GM19452 (cell line): ENCODE measurements around the gene KCTD15.

Experiments
- ATAC-seq: cut with Tn5 transposase; IDR thresholded peaks from one replicate; pipeline ENCODE4 v1.9.1; 2021; ENCODE audit not compliant: unreplicated experiment

Gene KCTD15

DNA sequence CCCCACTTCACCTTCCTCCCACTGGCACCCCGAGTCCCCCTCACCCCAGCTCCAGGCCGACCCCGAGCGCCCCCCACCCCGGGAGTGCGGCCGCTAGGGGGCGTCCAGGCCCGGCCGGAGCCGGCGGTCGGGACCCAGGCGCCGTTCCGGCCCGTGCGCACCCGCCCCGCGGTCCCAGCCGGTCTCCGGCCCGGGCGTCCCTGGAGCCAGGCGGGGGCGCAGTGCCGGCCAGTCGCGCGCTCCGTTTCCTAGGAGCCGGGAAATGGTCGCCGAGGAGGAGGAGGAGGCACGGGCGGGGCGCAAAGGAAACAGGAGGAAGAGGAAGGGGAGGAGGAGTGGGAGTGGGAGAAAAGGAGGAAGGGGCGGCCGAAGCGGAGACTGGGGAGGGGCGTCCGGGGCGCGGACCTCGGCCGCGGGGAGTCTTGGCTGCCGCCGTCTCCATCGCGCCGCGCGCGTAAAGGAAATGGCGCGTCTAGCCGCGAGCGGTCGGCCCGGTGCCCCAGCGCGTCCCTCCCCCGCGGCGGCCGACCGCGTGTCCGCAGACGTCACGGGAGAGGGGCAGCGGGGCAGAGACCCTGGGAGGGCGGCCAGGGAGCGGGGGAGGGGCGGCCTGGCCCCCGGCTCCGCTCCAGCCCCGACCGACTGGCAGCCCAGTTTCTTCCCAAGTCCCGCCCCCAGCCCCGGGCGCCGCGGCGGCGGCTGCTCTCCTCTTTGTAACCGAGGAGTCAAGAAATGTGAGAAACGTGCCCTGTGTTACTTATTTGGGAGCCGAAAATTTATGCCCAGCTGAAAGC lies 1.1 kb upstream of the KCTD15 start:
- ATAC-seq, result no peak

DNA sequence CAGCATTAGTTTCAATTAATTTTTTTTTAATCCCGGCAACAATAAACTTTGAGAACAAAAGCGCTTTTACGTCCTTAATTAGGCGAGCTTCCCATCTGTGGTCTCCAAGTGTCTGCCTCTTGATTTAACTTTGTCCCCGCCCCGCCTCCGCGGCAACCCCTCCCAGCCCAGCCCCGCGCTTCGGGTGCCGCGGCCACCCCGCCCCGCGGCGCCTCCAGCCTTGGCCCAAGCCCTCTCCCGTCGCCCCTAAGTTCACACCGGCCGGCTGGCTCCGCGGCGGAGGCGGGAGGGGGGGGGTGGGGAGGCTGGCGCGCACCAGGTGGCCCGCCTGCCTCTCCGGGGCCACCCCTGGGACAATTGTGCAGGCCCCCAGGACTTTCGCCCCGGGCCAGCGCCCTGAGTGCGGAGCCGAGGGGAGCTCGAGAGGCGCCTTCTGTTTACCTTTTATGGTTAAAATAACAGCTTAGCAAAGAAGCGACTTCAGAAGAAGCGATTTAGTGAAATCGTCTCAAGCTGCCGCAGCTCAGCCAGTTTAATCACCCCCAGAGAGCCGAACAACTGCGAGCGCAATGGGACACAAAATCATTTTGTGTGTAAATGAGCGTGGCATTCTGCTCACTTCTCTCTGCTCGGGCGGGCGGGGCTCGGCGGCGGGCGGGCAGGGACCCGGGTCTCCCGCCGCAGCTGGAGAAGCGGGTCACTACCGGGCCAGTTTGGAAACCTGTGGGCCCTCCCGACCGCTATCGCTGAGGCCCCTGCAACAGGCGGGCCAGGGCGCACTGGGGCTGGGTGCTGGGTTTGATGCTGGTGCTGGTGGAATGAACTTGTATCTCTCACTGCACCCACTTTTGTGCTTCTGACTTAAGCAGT lies 1.4 kb downstream of the KCTD15 start:
- ATAC-seq, result no peak

DNA sequence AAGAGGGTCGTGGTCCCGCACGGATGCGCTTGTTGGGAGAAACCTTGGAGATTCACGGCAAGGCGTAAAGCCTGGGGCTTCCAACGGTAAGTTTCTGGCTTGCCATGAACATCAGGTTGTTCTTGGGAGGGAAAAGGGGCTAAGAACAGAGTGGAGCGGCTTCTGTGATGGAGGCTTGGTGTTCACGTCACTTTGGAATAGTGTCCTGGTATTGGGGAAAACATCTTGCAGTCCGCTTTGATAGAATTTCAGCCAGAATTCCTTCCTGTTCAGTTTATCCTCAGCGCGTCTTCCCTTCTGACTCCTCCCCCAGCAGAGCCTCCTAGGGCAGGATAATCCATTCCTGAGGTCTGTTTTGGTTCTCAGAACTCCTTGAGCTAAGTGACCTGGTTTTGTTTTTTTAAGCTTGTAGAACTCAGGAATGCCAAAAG lies 2.0 kb downstream of the KCTD15 start:
- ATAC-seq, result no peak

DNA sequence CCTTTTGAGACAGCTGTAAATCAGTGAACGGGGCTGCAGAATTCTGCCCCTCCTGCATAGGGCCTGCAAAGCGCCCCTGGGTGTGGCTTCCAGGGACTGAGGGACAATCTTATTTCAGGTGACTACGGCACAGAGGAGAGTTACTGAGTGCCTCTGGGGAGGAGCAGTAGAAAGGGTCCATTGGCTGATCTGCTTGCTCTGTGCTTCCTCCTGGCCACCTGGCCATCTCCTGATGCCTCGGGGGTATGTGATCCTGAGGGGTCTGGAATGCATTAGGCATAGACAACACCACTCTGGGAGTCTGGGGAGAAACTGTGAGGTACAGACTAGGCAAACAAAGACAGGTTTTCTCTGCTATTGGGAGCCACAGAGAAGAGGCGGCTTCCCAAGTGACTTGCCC lies 2.8 kb downstream of the KCTD15 start:
- ATAC-seq, result no peak

DNA sequence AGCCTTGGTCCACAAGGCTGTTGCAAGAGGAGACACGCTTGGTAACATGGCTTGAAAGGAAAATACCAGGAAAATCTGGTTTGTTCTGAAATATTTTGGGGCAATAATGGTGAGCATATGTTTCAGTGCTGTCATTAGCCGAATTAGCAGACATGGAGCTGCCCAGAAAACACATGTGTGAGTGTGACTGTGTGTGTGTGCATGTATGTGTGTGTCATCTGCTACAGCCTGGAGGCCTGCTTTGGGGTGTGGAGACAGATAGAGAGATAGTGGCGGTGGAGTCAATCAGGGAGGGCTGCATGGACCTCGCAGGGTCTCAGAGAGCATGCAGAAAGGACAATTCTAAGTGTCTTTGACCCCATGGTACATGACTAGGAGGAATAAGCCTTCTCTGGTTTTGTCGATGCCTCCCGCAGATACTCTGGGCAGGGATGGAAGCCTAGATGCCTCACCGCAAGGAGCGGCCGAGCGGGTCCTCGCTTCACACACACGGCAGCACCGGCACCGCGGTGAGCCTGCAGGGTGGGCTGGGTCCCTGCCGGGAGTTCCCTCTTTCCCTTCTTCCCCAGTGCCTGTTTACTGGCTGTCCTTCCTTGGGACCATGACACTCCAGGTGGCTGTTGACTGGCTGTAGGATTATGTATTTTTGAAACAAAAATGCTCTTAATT lies 3.5 kb downstream of the KCTD15 start:
- ATAC-seq, result no peak

DNA sequence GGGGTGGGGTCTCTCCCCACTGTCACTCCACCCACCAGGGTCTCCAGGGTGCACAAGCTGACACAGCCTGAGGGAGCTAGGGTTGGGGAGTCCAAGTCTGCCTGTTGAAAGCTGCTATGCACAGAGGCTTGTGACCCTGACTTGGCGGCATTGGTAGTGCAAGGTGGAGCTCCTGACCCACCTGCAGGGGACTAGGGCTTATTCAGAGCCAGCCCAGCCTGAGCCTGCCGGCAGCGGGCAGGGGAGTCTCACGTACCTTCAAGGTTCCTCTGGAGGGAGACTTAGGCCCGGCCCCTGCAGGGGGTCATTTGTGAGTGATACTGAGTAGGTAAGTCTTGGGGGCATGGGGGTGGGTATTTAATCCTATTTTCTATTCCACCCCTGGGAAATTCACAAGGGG lies 4.7 kb downstream of the KCTD15 start:
- no peak for ATAC-seq

DNA sequence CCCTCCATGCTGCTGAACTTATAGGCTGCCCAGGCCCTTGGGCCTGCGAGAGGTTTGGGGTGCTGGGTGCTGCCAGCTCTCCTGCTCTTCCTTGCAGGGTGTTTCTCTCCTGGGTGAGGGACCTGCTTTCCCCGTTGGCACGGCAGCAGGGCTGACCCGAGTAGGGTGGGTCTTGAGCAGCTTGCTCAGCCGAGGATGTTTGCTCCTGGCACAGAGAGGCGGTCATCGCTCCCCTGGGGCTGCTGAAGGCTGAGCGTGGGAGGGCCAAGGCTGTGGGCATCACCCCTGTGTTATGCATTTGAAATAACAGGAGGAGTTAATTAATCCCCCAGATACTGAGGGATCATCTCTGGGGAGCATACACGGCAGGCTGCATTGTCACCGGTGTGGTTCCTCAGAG lies 5.3 kb downstream of the KCTD15 start:
- ATAC-seq, result no peak

DNA sequence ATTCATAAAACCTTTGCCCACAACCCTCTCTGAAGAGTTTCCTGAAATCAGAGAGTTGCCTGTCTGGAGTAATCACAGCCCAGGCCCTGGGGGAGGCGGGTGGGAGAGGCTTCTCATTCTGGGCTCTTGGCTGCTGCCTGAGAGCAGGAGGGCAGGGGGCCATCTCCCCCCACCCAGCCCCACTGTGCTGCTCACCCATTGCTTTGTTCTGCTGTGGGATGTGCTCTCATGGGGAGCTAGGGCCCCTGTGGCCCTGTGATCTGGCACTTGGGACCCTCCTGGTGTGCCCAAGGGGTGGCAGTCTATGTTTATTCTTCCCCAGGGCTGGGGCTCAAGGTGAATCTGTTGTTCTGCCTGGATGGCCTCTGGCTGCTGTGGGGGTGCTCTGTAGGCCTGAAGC lies 6.1 kb downstream of the KCTD15 start:
- ATAC-seq, result no peak

DNA sequence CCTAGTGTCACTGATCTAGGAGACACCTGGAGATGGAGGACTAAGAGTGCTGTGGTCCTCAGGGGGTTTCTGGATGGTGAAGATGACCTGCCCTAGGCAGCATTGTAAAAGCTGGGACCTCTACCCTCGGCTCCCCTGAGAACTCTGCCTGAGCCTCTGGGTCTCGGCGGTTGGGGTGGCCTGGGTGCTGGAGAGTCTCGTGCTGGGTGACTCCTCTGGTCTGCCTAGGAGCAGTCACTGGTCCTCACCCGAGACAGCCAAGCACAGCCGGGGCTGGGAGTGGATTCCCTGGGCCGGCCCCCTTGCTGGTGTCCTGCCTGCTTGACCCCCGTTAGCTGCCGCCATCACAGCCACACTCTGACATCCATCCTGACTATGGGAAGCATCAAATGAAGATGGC lies 6.7 kb downstream of the KCTD15 start:
- no peak for ATAC-seq

DNA sequence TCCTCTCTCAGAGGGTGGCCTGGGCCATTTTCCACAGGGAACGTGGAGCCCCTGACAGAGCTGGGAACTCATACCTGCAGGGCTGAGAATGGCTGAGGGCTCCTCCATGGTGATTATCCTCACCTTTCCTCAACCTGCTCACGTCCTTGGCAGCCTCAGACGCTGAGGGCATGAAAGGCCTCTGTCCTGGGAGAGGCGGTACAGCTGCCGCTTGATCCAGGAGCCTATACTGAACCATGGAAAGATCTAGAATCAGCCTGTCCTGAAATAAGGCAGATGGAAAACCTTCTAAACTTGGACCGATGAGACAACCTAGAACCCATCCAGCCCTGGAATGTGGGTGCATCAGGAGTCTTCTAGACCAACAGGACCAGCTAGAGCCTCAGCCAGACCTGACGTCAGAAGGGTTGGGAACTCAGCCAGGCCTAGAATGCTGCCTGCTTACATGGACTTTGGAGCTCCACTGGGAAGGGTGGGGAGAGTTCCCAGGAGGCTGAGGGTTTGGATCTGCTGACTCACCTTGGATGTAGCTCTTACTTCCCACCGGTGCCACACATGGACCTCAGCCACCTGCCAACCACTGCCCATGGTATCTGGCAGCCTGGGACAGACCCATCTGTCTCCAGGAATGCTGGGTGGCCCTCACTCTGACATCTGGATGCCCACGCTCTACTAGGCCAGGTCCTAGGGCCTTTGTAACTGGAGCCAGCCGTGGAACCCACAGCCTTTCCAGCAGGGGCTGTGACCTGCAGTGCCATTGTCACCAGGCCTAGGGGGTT lies 7.5 kb downstream of the KCTD15 start:
- ATAC-seq, result no peak

DNA sequence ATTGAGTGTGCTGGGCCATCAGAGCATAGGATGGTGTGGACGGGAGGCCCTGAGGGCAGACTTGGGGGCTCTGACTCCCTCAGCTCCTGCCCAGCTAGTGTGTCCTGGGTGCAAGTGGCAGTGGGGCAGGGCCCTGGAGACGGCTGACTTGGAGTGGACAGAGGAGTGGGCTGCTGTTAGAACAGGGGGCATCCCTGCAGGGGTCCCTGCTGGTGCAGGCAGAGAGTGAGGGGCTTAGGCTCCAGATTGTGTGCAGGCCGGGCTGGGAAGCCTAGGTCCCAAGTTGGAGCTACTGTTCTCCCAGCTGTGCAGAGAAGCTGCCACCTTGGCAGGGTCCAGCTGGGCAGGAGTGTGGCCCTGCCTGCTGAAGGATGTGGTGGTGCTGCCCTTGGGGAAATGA lies 8.6 kb downstream of the KCTD15 start:
- no peak for ATAC-seq

DNA sequence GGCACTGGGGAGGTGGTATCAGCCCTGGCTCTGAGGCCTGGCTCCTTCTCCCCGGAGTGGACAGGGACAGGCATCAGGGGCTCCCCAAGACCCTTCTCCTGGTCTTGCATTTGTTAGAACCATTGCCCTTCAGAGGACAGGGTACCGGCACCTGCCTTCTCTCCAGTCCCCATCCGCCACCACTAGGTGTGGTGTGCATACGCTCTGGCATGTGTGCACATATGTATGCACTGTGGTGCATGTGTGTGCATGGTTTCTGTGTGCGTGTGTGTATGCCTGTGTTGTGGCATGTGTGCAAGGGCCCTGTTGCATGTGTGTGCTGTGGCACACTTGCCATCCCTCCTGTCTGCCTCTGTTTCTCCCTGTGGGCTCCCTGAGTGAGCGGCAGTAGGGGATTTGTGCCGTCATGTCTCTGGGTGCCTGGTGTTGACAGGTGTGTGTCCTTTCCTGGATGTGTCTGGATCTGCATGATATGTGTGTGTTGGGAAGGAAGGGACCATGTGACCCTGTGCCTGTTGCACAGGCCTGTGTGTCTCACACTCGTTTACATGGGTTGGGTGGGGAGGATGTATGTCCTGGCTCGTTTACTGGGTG lies 9.3 kb downstream of the KCTD15 start:
- ATAC-seq, result no peak

DNA sequence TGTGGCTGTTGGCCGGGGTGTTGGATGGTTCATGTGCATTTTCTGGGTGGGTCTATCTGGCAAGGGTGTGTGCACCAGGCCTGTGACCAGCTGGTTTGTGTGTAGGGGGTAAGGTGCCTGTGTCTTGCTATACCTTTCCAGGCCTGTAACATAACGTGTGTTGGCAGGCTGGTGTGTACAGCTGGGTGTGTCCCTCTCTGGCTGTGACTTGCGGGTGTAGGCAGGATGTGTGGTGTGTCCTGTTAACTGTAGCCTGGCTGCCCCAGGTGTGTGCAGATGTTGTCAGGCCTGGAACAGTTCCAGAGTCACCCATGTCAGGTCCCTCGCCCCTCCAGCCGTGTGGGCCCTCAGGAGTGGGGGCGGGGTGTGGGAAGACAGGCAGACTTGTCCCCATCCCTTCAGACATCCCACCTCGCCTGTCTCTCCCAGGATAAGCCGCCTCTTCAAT lies 9.8 kb downstream of the KCTD15 start:
- no peak for ATAC-seq

DNA sequence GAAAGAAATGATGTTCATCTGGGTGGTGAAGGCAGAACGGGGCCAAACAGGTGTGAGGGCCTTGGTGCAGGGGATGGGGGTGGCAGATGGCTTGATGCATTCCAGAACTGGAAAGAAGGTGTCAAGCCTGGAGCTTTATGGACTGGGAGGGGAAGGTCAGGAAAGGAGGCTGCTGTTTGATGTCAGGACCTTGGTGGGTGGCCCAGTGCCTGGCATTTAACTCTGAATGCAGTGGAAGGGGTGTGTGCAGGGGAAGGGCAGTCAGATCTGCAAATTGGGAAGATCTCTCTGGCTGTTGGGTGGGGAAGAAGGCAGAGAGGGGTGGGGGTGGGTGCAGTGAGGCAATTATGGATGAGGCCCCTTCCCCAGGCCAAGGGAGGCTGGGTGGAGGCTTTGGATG lies 11.7 kb downstream of the KCTD15 start:
- no peak for ATAC-seq

DNA sequence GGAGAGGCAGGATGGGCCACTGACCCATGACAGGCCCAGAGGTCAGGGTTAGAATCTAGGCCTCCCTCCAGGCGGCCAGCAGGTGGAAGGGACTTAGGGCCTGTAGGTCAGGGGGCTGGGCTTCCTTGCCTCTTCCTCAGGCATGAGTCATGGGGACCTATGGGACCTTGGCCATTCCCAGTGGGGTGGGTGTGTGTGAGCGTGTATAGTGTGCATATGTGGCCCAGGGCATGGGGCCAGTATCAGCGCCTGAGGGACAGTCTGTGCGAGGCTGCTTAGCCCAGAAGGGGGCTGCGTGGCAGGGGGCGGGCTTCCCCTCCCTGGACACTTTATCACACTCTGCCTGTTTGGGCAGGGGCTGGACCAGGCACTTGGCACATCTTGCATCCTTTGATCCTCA lies 13.3 kb downstream of the KCTD15 start:
- no peak for ATAC-seq

DNA sequence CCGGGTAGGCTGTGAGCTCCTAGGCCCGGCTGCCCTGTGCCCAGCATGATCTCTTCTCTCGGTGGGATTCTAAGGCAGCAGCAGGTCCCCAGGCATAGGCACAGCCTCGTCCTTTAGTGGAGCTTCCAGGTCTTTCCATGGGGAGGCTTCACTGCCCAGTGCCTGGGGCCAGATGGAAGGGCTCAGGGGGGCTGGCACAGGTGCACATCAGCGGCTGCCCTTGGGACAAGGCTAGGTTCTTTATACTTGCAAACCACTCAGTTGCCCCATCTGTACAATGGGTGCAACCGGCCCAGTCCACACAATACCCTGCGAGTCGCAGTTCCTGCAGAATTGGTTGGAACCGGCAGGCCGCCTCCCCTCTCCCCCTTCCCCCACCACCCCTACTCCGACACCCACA lies 14.2 kb downstream of the KCTD15 start:
- ATAC-seq, result no peak

DNA sequence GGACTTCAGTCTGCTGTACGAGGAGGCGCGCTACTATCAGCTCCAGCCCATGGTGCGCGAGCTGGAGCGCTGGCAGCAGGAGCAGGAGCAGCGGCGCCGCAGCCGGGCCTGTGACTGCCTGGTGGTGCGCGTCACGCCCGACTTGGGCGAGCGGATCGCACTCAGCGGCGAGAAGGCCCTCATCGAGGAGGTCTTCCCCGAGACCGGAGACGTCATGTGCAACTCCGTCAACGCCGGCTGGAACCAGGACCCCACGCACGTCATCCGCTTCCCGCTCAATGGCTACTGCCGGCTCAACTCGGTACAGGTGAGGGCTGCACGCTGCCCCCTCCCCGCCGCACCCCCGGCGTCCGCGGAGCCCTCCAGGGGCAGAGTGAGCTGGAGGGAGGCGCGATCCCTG lies 14.6 kb downstream of the KCTD15 start:
- ATAC-seq, result no peak

DNA sequence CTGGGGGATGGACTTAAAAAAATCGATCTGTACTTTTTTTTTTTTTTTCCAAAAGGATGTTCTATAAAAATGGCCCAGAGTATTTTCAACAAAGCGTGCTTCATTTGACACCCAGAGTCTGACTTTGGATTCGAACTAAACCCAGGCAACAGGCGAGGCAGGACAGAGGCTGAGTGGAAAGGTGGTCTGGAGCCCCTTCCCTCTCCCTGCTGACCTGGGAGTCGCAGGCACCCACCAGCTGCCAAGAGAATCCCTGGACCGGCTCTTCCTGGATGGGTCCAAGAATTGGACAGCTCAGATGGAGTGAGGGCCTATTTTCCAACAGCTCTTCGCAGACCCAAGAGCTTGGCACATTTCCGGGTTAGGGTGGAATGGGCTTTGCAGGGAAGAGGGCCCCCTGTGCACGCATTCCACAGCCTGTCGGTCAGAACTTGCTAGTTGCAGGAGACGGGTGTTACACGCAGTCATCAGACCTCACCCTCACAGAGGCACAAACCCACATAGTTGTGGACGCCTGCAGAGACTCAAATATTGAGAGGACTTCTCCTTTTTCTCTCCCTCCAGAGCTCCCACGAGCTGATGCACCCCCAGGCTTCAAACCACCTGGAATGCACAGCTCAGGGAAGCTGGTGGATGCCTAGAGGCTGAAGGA lies 15.2 kb downstream of the KCTD15 start:
- no peak for ATAC-seq

DNA sequence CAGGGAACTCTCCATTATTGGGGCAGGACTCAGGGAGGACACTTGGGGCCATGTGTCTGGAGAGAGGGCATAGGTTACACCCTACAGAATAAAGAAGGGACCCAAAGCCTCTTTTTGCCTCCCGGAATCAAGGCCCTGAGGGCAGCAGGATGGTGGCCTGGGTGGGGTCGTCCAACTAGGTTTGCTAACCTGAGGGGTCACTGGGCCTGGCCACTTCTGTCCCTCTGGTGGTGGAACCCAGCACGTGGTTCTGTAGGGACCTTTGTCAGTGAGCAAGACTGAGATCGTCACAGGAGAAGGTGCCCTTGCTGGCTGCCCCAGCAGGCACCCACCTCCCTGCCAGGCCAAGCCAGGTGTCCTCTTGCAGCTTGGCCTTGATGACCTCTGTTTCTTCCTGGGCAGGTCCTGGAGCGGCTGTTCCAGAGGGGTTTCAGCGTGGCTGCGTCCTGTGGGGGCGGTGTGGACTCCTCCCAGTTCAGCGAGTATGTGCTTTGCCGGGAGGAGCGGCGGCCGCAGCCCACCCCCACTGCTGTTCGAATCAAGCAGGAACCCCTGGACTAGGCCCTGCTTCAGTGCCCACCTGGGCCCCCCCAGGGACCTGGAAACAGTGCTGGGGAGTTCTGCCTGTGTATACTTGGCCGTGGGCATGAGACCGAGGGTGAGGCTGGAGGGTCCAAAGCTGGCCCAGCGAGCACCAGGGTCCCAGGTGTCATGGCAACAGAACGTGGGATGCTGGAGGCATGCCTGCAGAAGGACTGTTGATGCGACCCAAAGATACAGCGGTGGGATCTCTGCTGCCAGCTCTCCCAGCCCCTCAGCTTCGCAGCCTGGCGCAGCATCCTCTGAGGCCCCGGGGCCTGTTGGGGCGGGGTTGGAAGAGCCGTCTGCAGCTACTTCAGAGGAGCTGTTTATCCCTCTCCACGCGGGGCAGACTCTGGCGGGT lies 16.0 kb downstream of the KCTD15 start:
- ATAC-seq, result no peak
